GM10266 (cell line): ENCODE results near the gene RNF141.

Experiments
- DNase-seq: peaks from one replicate; pipeline ENCODE4 v3.0.0; 2012; ENCODE audit errors: extremely low spot score
- CTCF ChIP-seq: IDR thresholded peaks from 2 replicates; pipeline ENCODE4 v1.5.1; 2012; ENCODE audit warnings: mild to moderate bottlenecking, low read depth; ENCODE audit not compliant: control insufficient read depth, insufficient read depth; ENCODE audit errors: missing control alignments

The RNF141 gene

GRCh38 chr11:10481560-10482349 lies 59.2 kb downstream of the RNF141 start:
- DNase-seq, result no peak
- no peak for TF ChIP-seq CTCF

- no peak for DNase-seq
- TF ChIP-seq CTCF, result no peak
Observed at GRCh38 chr11:10480760-10481159, 60.2 kb downstream of the RNF141 start.

GRCh38 chr11:10480026-10480425 lies 61.0 kb downstream of the RNF141 start:
- DNase-seq, result no peak
- no peak for TF ChIP-seq CTCF

GRCh38 chr11:10478574-10479550 lies 62.1 kb downstream of the RNF141 start:
- no peak for TF ChIP-seq CTCF
- no peak for DNase-seq

GRCh38 chr11:10478066-10478465 lies 62.9 kb downstream of the RNF141 start:
- no peak for DNase-seq
- TF ChIP-seq CTCF, result no peak

GRCh38 chr11:10477690-10478046 lies 63.3 kb downstream of the RNF141 start:
- no peak for DNase-seq
- no peak for TF ChIP-seq CTCF
